T-helper 17 cell (primary cell): Measurements from ENCODE around the gene IFIT1B. TPM values are rescaled to one million over a fixed set of nuclear protein-coding genes. Genes with fewer than 3 reads are reported as not detected.
"Not testable (repeated sequence)": the region's sequence is repeated elsewhere in the genome, so short reads cannot be mapped to it uniquely, and the experiment has no call there.

Source experiments
- ATAC-seq: fragments of 150-1000 bp; cut with Tn5 transposase; 2 replicates; pipeline ENCODE4 v1.10.0; 2021; ENCODE audit warnings: mild to moderate bottlenecking, moderate library complexity
- DNase-seq, 3 donors: peaks; one replicate each; pipeline versions ENCODE4 v3.0.0 to v3.0.0-alpha.2; 2020 to 2021
- H3K9me3 ChIP-seq: one replicate; pipeline ENCODE4 v1.7.0; 2013; ENCODE audit warnings: low read length, mild to moderate bottlenecking; ENCODE audit not compliant: control insufficient read depth, poor library complexity, severe bottlenecking
- H3K27ac Mint-ChIP-seq: one replicate; pipeline ENCODE4 v1.8.0; 2022; ENCODE audit warnings: mild to moderate bottlenecking, moderate library complexity, mixed read lengths
- H3K27me3 Mint-ChIP-seq: one replicate; pipeline ENCODE4 v1.8.0; 2022; ENCODE audit warnings: mixed read lengths
- H3K36me3 Mint-ChIP-seq: one replicate; pipeline ENCODE4 v1.8.0; 2022; ENCODE audit warnings: low read depth, mixed read lengths
- H3K4me1 Mint-ChIP-seq: one replicate; pipeline ENCODE4 v1.8.0; 2022; ENCODE audit warnings: mild to moderate bottlenecking, mixed read lengths
- H3K4me3 Mint-ChIP-seq: one replicate; pipeline ENCODE4 v1.8.0; 2022; ENCODE audit warnings: mild to moderate bottlenecking, moderate library complexity, mixed read lengths
- total RNA-seq, 4 donors: library from RNA in 2 of 4; stranded (reverse) in 2 of 4; gene quantifications; one replicate each; pipeline ENCODE4 v1.2.3 and lab custom pipeline; 2022 to 2026

The IFIT1B gene
- total RNA-seq, 2 donors from 2014 or later: not detected

GRCh38 chr10:89395141-89395540 lies 17.3 kb downstream of the IFIT1B start:
- H3K4me1 Mint-ChIP-seq: peaks cover 17% of the 10 kb centered on the region

GRCh38 chr10:89398003-89398749 lies 20.3 kb downstream of the IFIT1B start:
- DNase-seq (no peak), ATAC-seq (no peak)
- no peaks in the 10 kb centered on the region for H3K9me3 ChIP-seq
- H3K27me3 Mint-ChIP-seq: no peaks in the 10 kb centered on the region
- peaks cover 5% of the 10 kb centered on the region for H3K36me3 Mint-ChIP-seq
- no peak overlapping the region for H3K4me3 Mint-ChIP-seq
- peaks cover 20% of the 10 kb centered on the region for H3K4me1 Mint-ChIP-seq
- H3K27ac Mint-ChIP-seq: no peak overlapping the region

More at GRCh38 chr10:89395141-89395540, 17.3 kb downstream of the IFIT1B start:
- Mint-ChIP-seq H3K4me3 (no peak overlapping the region), H3K27me3 (no peaks in the 10 kb centered on the region), H3K27ac (no peak overlapping the region), H3K36me3 (peaks cover 2% of the 10 kb centered on the region)
- DNase-seq (no peak), ATAC-seq (no peak)
- H3K9me3 ChIP-seq: no peaks in the 10 kb centered on the region

GRCh38 chr10:89399956-89400355 lies 22.1 kb downstream of the IFIT1B start:
- H3K9me3 ChIP-seq: no peaks in the 10 kb centered on the region
- DNase-seq: no peak
- no peak overlapping the region for H3K27ac Mint-ChIP-seq
- no peak overlapping the region for H3K4me3 Mint-ChIP-seq
- ATAC-seq: no peak
- peaks cover 15% of the 10 kb centered on the region for H3K4me1 Mint-ChIP-seq
- peaks cover 5% of the 10 kb centered on the region for H3K36me3 Mint-ChIP-seq
- no peaks in the 10 kb centered on the region for H3K27me3 Mint-ChIP-seq

GRCh38 chr10:89403043-89403442 lies 25.2 kb downstream of the IFIT1B start:
- H3K27ac Mint-ChIP-seq: no peak overlapping the region
- H3K4me3 Mint-ChIP-seq: no peak overlapping the region
- peaks cover 9% of the 10 kb centered on the region for H3K4me1 Mint-ChIP-seq
- ATAC-seq (no peak), DNase-seq (no peak)
- no peaks in the 10 kb centered on the region for H3K9me3 ChIP-seq
- peaks cover 3% of the 10 kb centered on the region for H3K36me3 Mint-ChIP-seq
- H3K27me3 Mint-ChIP-seq: no peaks in the 10 kb centered on the region

GRCh38 chr10:89404104-89405047 lies 26.5 kb downstream of the IFIT1B start:
- Mint-ChIP-seq H3K27me3 (no peaks in the 10 kb centered on the region), H3K4me3 (no peak overlapping the region), H3K36me3 (peaks cover 3% of the 10 kb centered on the region), H3K27ac (no peak overlapping the region), H3K4me1 (peaks cover 8% of the 10 kb centered on the region)
- DNase-seq (no peak), ATAC-seq (no peak)
- no peaks in the 10 kb centered on the region for H3K9me3 ChIP-seq

- not testable (repeated sequence) for ATAC-seq, H3K9me3 ChIP-seq, DNase-seq, H3K4me3 Mint-ChIP-seq, H3K27ac Mint-ChIP-seq, H3K27me3 Mint-ChIP-seq, H3K36me3 Mint-ChIP-seq
- H3K4me1 Mint-ChIP-seq: peaks cover 12% of the 10 kb centered on the region
Measured at GRCh38 chr10:89406178-89406577, 28.3 kb downstream of the IFIT1B start.

- H3K4me1 Mint-ChIP-seq: peaks cover 11% of the 10 kb centered on the region
- ATAC-seq, H3K9me3 ChIP-seq, H3K27ac Mint-ChIP-seq, DNase-seq, H3K27me3 Mint-ChIP-seq, H3K4me3 Mint-ChIP-seq, H3K36me3 Mint-ChIP-seq: not testable (repeated sequence)
Measured at GRCh38 chr10:89407792-89408191, 29.9 kb downstream of the IFIT1B start.

- not testable (repeated sequence) for DNase-seq, ATAC-seq, H3K9me3 ChIP-seq, H3K27me3 Mint-ChIP-seq, H3K36me3 Mint-ChIP-seq, H3K27ac Mint-ChIP-seq, H3K4me3 Mint-ChIP-seq
- H3K4me1 Mint-ChIP-seq: peaks cover 15% of the 10 kb centered on the region
Measured at GRCh38 chr10:89409282-89409681, 31.4 kb downstream of the IFIT1B start.

GRCh38 chr10:89410551-89410950 lies 32.7 kb downstream of the IFIT1B start:
- H3K4me1 Mint-ChIP-seq: peaks cover 19% of the 10 kb centered on the region
- not testable (repeated sequence) for H3K9me3 ChIP-seq, H3K27me3 Mint-ChIP-seq, H3K36me3 Mint-ChIP-seq, ATAC-seq, DNase-seq, H3K4me3 Mint-ChIP-seq, H3K27ac Mint-ChIP-seq

GRCh38 chr10:89411135-89411534 lies 33.3 kb downstream of the IFIT1B start:
- H3K36me3 Mint-ChIP-seq, H3K4me3 Mint-ChIP-seq, H3K27ac Mint-ChIP-seq, DNase-seq, H3K9me3 ChIP-seq, ATAC-seq, H3K27me3 Mint-ChIP-seq: not testable (repeated sequence)
- H3K4me1 Mint-ChIP-seq: peaks cover 23% of the 10 kb centered on the region

GRCh38 chr10:89412276-89412675 lies 34.4 kb downstream of the IFIT1B start:
- H3K36me3 Mint-ChIP-seq, DNase-seq, ATAC-seq, H3K27me3 Mint-ChIP-seq, H3K9me3 ChIP-seq: not testable (repeated sequence)
- H3K4me1 Mint-ChIP-seq: peaks cover 30% of the 10 kb centered on the region
- H3K27ac Mint-ChIP-seq: peak overlapping the region; percentile 24
- H3K4me3 Mint-ChIP-seq: peak overlapping the region; percentile 36

- peak overlapping the region; percentile 98 for H3K4me3 Mint-ChIP-seq
- peaks cover 39% of the 10 kb centered on the region for H3K4me1 Mint-ChIP-seq
- H3K36me3 Mint-ChIP-seq: peaks cover 5% of the 10 kb centered on the region
- no peaks in the 10 kb centered on the region for H3K9me3 ChIP-seq
- no peaks in the 10 kb centered on the region for H3K27me3 Mint-ChIP-seq
- peak overlapping the region; percentile 98 for H3K27ac Mint-ChIP-seq
- DNase-seq (no peak), ATAC-seq (no peak)
Measured at GRCh38 chr10:89413398-89413912, 35.6 kb downstream of the IFIT1B start.
